ENCODE results near the gene IDE. TPM values are rescaled to one million over a fixed set of nuclear protein-coding genes. Genes with fewer than 3 reads are reported as not detected.
A peak's percentile ranks its signal among the peaks of the same experiment; 100 is the strongest.

Gene IDE
- total and polyA plus RNA-seq, 2 of the 13 experiments (the other 11 are each of a cell fraction or from before 2014, with no cell fraction given) = 16.1 to 52.1 TPM

DNA sequence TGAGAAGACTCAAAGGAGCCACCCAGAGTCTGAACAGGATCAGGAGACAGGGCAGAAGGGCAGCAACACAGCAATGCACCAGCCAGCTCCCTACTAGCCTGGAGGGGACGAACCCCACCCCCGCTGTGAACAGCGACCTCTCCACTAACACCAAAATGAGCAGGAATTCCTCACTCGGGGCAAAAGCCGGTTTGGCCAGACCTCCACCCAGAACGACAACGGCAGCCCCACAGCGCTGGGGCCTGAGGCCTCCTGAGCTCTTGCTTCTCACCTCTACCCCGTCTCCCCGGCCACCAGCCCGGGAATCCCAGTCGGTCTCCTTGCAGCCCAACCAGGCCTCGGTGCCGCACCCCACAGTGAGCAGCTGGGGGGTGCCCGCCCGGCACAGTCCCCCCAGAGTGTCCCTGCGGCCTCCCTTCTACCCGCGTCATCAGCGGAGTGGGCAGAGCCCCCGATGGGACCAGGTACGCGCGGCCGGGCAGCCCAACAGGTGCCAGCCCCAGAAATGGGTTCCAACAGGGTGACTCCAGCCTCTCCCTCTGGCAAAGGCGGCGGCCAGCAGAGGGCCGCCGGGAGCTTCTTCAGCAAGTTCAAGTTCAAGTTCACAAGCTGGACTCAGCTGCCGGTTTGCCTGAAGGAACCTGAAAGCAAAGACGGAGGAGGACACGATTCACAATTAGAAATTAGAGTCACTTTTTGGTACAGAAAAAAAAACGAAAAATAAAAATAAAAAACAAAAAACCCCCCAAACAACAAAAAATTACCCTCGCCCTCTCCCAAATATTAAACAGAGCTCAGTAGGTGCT lies 153.9 kb downstream of the IDE start (continued):
- TF ChIP-seq, protein P1, sequence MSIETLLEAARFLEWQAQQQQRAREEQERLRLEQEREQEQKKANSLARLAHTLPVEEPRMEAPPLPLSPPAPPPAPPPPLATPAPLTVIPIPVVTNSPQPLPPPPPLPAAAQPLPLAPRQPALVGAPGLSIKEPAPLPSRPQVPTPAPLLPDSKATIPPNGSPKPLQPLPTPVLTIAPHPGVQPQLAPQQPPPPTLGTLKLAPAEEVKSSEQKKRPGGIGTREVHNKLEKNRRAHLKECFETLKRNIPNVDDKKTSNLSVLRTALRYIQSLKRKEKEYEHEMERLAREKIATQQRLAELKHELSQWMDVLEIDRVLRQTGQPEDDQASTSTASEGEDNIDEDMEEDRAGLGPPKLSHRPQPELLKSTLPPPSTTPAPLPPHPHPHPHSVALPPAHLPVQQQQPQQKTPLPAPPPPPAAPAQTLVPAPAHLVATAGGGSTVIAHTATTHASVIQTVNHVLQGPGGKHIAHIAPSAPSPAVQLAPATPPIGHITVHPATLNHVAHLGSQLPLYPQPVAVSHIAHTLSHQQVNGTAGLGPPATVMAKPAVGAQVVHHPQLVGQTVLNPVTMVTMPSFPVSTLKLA (IDR thresholded peaks at IDR 0.05) = no peak
- no peak for TF ChIP-seq ZNF367 (CRISPR knock-in tag; IDR thresholded peaks at IDR 0.05; ENCODE audit: borderline replicate concordance)
- TF ChIP-seq SMAD3 (CRISPR knock-in tag; IDR thresholded peaks at IDR 0.05) = no peak
- no peak for TF ChIP-seq GTF2F1 (IDR thresholded peaks at IDR 0.05; ENCODE audit: low read length)
- TF ChIP-seq ZNF562 (CRISPR knock-in tag; IDR thresholded peaks at IDR 0.05; ENCODE audit: borderline replicate concordance) = no peak
- TF ChIP-seq, protein P2, sequence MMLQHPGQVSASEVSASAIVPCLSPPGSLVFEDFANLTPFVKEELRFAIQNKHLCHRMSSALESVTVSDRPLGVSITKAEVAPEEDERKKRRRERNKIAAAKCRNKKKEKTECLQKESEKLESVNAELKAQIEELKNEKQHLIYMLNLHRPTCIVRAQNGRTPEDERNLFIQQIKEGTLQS (CRISPR knock-in tag; IDR thresholded peaks at IDR 0.05) = no peak
- no peak for TF ChIP-seq CBX5 (CRISPR knock-in tag; IDR thresholded peaks at IDR 0.05; ENCODE audit: borderline replicate concordance)
- TF ChIP-seq, protein P3, sequence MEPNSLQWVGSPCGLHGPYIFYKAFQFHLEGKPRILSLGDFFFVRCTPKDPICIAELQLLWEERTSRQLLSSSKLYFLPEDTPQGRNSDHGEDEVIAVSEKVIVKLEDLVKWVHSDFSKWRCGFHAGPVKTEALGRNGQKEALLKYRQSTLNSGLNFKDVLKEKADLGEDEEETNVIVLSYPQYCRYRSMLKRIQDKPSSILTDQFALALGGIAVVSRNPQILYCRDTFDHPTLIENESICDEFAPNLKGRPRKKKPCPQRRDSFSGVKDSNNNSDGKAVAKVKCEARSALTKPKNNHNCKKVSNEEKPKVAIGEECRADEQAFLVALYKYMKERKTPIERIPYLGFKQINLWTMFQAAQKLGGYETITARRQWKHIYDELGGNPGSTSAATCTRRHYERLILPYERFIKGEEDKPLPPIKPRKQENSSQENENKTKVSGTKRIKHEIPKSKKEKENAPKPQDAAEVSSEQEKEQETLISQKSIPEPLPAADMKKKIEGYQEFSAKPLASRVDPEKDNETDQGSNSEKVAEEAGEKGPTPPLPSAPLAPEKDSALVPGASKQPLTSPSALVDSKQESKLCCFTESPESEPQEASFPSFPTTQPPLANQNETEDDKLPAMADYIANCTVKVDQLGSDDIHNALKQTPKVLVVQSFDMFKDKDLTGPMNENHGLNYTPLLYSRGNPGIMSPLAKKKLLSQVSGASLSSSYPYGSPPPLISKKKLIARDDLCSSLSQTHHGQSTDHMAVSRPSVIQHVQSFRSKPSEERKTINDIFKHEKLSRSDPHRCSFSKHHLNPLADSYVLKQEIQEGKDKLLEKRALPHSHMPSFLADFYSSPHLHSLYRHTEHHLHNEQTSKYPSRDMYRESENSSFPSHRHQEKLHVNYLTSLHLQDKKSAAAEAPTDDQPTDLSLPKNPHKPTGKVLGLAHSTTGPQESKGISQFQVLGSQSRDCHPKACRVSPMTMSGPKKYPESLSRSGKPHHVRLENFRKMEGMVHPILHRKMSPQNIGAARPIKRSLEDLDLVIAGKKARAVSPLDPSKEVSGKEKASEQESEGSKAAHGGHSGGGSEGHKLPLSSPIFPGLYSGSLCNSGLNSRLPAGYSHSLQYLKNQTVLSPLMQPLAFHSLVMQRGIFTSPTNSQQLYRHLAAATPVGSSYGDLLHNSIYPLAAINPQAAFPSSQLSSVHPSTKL (CRISPR knock-in tag; IDR thresholded peaks at IDR 0.05) = peak; percentile 54
- TF ChIP-seq, protein P4, sequence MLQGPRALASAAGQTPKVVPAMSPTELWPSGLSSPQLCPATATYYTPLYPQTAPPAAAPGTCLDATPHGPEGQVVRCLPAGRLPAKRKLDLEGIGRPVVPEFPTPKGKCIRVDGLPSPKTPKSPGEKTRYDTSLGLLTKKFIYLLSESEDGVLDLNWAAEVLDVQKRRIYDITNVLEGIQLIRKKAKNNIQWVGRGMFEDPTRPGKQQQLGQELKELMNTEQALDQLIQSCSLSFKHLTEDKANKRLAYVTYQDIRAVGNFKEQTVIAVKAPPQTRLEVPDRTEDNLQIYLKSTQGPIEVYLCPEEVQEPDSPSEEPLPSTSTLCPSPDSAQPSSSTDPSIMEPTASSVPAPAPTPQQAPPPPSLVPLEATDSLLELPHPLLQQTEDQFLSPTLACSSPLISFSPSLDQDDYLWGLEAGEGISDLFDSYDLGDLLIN (CRISPR knock-in tag; IDR thresholded peaks at IDR 0.05; ENCODE audit: borderline replicate concordance) = no peak
- TF ChIP-seq RARA (CRISPR knock-in tag; IDR thresholded peaks at IDR 0.05) = 0 out of 2 replicates have a peak, but pooled peaks have one; percentile 23
- TF ChIP-seq CAMTA2 (CRISPR knock-in tag; IDR thresholded peaks at IDR 0.05; ENCODE audit: borderline replicate concordance) = no peak
- no peak for TF ChIP-seq KAT7 (CRISPR knock-in tag; IDR thresholded peaks at IDR 0.05; ENCODE audit: borderline replicate concordance)
- TF ChIP-seq ZNF33A (CRISPR knock-in tag; IDR thresholded peaks at IDR 0.05; ENCODE audit: borderline replicate concordance) = no peak
- no peak for TF ChIP-seq CHD2 (IDR thresholded peaks at IDR 0.05; ENCODE audit: low read depth, low read length)
- no peak for TF ChIP-seq ZNF879 (CRISPR knock-in tag; IDR thresholded peaks at IDR 0.05)
- TF ChIP-seq ZNF253 (CRISPR knock-in tag; IDR thresholded peaks at IDR 0.05; ENCODE audit: borderline replicate concordance) = no peak
- TF ChIP-seq MED1 (CRISPR knock-in tag; IDR thresholded peaks at IDR 0.05) = no peak
- TF ChIP-seq ZNF256 (CRISPR knock-in tag; conservative IDR thresholded peaks at IDR 0.05) = no peak
- no peak for TF ChIP-seq ZNF777 (CRISPR knock-in tag; IDR thresholded peaks at IDR 0.05)
- no peak for TF ChIP-seq ZSCAN29 (CRISPR knock-in tag; conservative IDR thresholded peaks at IDR 0.05)
- TF ChIP-seq ARNT2 (CRISPR knock-in tag; IDR thresholded peaks at IDR 0.05; ENCODE audit: low read depth) = no peak
- TF ChIP-seq ONECUT2 (CRISPR knock-in tag; IDR thresholded peaks at IDR 0.05) = no peak

Data from HepG2 (cell line).